ENCODE results near the gene BAIAP2.

DNA sequence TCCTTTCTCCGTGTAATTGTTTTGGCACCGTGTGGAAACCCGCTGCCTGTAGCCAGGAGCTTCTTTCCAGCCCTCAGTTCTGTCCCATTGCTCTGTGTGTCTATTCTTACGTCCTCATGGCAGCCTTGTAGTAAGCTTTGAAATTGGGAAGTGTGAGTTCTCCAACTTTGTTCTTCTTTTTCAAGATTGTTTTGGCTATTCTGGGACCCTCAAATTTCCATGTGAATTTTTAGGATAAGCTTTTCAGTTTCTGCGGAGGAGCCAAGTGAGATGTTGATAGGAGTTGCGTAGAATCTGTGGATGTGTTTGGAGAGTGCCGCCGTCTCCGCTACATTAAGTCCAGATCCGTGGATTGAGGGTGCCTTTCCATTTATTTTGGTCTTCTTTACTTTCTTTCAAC is 28.1 kb upstream of the BAIAP2 start:
- TF ChIP-seq PAX8 (IDR thresholded peaks at IDR 0.05) (no peak), STAT3 (IDR thresholded peaks at IDR 0.05; ENCODE audit: low read depth, low read length) (no peak), EZH2 (IDR thresholded peaks at IDR 0.05; ENCODE audit: borderline replicate concordance, control insufficient read depth, low read depth, low read length) (no peak), POLR2AphosphoS5 (IDR thresholded peaks at IDR 0.05; ENCODE audit: low read length) (no peak), SKIL (IDR thresholded peaks at IDR 0.05; ENCODE audit: low read depth, poor library complexity, severe bottlenecking) (no peak), TARDBP (IDR thresholded peaks at IDR 0.05; ENCODE audit: borderline replicate concordance) (no peak), NBN (IDR thresholded peaks at IDR 0.05) (no peak), TAF1 (IDR thresholded peaks at IDR 0.05; ENCODE audit: borderline replicate concordance, low read depth, low read length) (no peak), RELA (IDR thresholded peaks at IDR 0.05; ENCODE audit: borderline replicate concordance, partially characterized antibody) (no peak), BCL11A (IDR thresholded peaks at IDR 0.05; ENCODE audit: low read depth, low read length) (no peak)
- TF ChIP-seq, protein P1, sequence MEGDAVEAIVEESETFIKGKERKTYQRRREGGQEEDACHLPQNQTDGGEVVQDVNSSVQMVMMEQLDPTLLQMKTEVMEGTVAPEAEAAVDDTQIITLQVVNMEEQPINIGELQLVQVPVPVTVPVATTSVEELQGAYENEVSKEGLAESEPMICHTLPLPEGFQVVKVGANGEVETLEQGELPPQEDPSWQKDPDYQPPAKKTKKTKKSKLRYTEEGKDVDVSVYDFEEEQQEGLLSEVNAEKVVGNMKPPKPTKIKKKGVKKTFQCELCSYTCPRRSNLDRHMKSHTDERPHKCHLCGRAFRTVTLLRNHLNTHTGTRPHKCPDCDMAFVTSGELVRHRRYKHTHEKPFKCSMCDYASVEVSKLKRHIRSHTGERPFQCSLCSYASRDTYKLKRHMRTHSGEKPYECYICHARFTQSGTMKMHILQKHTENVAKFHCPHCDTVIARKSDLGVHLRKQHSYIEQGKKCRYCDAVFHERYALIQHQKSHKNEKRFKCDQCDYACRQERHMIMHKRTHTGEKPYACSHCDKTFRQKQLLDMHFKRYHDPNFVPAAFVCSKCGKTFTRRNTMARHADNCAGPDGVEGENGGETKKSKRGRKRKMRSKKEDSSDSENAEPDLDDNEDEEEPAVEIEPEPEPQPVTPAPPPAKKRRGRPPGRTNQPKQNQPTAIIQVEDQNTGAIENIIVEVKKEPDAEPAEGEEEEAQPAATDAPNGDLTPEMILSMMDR (IDR thresholded peaks at IDR 0.05 in 2 of 3, conservative IDR thresholded peaks at IDR 0.05 in 1 of 3; ENCODE audit: control insufficient read depth in 2 of 3, extremely low read depth in 1 of 3, insufficient read depth in 1 of 3, low read depth in 3 of 3, low read length in 3 of 3): no peak
- TF ChIP-seq, protein P2, sequence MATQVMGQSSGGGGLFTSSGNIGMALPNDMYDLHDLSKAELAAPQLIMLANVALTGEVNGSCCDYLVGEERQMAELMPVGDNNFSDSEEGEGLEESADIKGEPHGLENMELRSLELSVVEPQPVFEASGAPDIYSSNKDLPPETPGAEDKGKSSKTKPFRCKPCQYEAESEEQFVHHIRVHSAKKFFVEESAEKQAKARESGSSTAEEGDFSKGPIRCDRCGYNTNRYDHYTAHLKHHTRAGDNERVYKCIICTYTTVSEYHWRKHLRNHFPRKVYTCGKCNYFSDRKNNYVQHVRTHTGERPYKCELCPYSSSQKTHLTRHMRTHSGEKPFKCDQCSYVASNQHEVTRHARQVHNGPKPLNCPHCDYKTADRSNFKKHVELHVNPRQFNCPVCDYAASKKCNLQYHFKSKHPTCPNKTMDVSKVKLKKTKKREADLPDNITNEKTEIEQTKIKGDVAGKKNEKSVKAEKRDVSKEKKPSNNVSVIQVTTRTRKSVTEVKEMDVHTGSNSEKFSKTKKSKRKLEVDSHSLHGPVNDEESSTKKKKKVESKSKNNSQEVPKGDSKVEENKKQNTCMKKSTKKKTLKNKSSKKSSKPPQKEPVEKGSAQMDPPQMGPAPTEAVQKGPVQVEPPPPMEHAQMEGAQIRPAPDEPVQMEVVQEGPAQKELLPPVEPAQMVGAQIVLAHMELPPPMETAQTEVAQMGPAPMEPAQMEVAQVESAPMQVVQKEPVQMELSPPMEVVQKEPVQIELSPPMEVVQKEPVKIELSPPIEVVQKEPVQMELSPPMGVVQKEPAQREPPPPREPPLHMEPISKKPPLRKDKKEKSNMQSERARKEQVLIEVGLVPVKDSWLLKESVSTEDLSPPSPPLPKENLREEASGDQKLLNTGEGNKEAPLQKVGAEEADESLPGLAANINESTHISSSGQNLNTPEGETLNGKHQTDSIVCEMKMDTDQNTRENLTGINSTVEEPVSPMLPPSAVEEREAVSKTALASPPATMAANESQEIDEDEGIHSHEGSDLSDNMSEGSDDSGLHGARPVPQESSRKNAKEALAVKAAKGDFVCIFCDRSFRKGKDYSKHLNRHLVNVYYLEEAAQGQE (IDR thresholded peaks at IDR 0.05; ENCODE audit: low read depth, low read length): no peak
- TF ChIP-seq, protein P3, sequence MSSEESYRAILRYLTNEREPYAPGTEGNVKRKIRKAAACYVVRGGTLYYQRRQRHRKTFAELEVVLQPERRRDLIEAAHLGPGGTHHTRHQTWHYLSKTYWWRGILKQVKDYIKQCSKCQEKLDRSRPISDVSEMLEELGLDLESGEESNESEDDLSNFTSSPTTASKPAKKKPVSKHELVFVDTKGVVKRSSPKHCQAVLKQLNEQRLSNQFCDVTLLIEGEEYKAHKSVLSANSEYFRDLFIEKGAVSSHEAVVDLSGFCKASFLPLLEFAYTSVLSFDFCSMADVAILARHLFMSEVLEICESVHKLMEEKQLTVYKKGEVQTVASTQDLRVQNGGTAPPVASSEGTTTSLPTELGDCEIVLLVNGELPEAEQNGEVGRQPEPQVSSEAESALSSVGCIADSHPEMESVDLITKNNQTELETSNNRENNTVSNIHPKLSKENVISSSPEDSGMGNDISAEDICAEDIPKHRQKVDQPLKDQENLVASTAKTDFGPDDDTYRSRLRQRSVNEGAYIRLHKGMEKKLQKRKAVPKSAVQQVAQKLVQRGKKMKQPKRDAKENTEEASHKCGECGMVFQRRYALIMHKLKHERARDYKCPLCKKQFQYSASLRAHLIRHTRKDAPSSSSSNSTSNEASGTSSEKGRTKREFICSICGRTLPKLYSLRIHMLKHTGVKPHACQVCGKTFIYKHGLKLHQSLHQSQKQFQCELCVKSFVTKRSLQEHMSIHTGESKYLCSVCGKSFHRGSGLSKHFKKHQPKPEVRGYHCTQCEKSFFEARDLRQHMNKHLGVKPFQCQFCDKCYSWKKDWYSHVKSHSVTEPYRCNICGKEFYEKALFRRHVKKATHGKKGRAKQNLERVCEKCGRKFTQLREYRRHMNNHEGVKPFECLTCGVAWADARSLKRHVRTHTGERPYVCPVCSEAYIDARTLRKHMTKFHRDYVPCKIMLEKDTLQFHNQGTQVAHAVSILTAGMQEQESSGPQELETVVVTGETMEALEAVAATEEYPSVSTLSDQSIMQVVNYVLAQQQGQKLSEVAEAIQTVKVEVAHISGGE (CRISPR knock-in tag; IDR thresholded peaks at IDR 0.05): no peak
